Lower leg skin (tissue), 3 donors: ENCODE results near the gene SLC7A5.

Experiments
- POLR2A ChIP-seq, 2 donors: fragments of 450-650 bp; IDR thresholded peaks; one replicate each; pipeline ENCODE4 v1.6.1; 2016 to 2017; ENCODE audit warnings: antibody characterized with exemption in 2 of 2, mild to moderate bottlenecking in 1 of 2, moderate library complexity in 1 of 2
- TF ChIP-seq, protein P1 (sequence below), 3 donors: fragments of 450-650 bp; IDR thresholded peaks; one replicate each; pipeline ENCODE4 v1.5.1; 2016; ENCODE audit warnings: antibody characterized with exemption in 3 of 3, mild to moderate bottlenecking in 3 of 3, moderate library complexity in 2 of 3

DNA sequence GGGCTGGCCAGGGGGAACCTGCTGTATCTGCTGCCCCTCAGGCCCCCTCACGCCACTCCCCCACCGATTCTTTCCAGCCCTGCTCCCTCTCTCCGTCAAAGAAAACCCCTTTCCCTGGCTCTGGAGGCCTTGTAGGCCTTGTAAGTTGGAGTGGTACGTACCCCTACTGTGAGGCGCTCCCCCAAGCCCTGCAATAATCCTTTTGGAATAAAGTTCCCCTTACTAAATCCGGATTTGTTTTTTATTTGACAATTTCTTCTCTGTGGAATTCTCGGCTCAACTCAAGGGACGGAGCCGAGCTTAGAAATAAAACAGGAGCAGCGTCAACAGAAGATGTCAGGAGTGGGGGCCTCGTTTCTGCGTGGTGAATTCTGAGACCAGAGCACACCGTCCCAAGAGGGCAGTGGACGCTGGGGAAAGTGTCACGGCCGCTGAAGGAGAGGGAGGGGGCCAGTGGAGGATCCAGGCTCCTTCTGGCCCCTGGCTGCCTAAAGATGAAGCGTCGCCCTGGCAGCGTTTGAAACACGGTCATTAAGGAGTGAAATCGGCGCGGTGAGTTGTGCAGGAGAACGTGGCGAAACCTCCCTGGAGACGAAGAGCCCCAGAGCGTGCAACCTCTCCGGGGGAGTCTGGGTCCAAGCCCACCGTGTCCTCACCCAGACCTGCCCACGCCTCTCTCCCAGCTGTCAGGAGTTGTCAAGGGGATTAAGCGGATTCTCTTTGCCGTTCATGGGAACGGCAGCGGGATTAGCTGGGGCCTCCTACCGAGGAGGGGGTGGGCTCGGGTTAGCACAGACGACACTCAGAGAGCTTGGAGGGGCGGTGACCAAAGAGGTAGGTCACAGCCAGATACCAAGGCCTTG lies 47.0 kb downstream of the SLC7A5 start:
- TF ChIP-seq POLR2A (IDR thresholded peaks at IDR 0.05): no peak
- TF ChIP-seq, protein P1, sequence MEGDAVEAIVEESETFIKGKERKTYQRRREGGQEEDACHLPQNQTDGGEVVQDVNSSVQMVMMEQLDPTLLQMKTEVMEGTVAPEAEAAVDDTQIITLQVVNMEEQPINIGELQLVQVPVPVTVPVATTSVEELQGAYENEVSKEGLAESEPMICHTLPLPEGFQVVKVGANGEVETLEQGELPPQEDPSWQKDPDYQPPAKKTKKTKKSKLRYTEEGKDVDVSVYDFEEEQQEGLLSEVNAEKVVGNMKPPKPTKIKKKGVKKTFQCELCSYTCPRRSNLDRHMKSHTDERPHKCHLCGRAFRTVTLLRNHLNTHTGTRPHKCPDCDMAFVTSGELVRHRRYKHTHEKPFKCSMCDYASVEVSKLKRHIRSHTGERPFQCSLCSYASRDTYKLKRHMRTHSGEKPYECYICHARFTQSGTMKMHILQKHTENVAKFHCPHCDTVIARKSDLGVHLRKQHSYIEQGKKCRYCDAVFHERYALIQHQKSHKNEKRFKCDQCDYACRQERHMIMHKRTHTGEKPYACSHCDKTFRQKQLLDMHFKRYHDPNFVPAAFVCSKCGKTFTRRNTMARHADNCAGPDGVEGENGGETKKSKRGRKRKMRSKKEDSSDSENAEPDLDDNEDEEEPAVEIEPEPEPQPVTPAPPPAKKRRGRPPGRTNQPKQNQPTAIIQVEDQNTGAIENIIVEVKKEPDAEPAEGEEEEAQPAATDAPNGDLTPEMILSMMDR (IDR thresholded peaks at IDR 0.05): no peak
